Muscle layer of duodenum (tissue), 2 donors: Measurements from ENCODE around the gene VDAC1.
"Not testable (repeated sequence)": the region's sequence is repeated elsewhere in the genome, so short reads cannot be mapped to it uniquely, and the experiment has no call there.

Experiments
- H3K27ac ChIP-seq: one replicate; pipeline ENCODE4 v1.7.0; 2013; ENCODE audit warnings: mild to moderate bottlenecking, low read length
- H3K27me3 ChIP-seq: one replicate; pipeline ENCODE4 v1.7.0; 2013; ENCODE audit warnings: low read depth, mild to moderate bottlenecking, control low read depth, low read length
- H3K36me3 ChIP-seq, 2 donors: one replicate each; pipeline ENCODE4 v1.7.0; 2013; ENCODE audit warnings: low read length in 2 of 2, control low read depth in 1 of 2, mild to moderate bottlenecking in 1 of 2; ENCODE audit not compliant: insufficient read depth in 2 of 2, control insufficient read depth in 1 of 2
- H3K4me1 ChIP-seq, 2 donors: one replicate each; pipeline ENCODE4 v1.7.0; 2013; ENCODE audit warnings: low read length in 2 of 2, mild to moderate bottlenecking in 2 of 2, control low read depth in 1 of 2, moderate library complexity in 1 of 2; ENCODE audit not compliant: insufficient read depth in 2 of 2, control insufficient read depth in 1 of 2
- H3K4me3 ChIP-seq, 2 donors: one replicate each; pipeline ENCODE4 v1.7.0; 2013; ENCODE audit warnings: low read length in 2 of 2, low read depth in 1 of 2, mild to moderate bottlenecking in 1 of 2
- H3K9me3 ChIP-seq, 2 donors: one replicate each; pipeline ENCODE4 v1.7.0; 2013; ENCODE audit warnings: low read length in 2 of 2, control low read depth in 1 of 2, mild to moderate bottlenecking in 1 of 2; ENCODE audit not compliant: control insufficient read depth in 1 of 2
- donor health status: healthy.

Gene VDAC1

DNA sequence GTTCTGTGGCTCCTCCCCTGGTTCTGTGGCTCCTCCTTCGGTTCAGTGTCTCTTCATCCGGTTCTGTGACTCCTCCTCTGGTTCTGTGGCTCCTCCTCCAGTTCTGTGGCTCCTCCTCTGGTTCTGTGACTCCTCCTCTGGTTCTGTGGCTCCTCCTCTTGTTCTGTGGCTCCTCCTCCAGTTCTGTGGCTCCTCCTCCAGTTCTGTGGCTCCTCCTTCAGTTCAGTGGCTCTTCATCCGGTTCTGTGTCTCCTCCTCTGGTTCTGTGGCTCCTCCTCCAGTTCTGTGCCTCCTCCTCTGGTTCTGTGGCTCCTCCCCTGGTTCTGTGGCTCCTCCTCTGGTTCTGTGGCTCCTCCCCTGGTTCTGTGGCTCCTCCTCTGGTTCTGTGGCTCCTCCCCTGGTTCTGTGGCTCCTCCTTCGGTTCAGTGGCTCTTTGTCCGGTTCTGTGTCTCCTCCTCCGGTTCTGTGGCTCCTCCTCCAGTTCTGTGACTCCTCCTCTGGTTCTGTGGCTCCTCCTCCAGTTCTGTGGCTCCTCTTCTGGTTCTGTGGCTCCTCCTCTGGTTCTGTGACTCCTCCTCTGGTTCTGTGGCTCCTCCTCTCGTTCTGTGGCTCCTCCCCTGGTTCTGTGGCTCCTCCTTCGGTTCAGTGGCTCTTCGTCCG, 68.7 kb downstream of the VDAC1 start:
- not testable (repeated sequence) for H3K9me3 ChIP-seq, H3K4me1 ChIP-seq, H3K27me3 ChIP-seq, H3K36me3 ChIP-seq, H3K4me3 ChIP-seq, H3K27ac ChIP-seq

GRCh38 chr5:133935667-133935940, 69.2 kb downstream of the VDAC1 start:
- Histone ChIP-seq H3K27ac (no peak overlapping the region), H3K4me3 (no peak overlapping the region), H3K27me3 (no peaks in the 10 kb centered on the region), H3K36me3 (no peaks in the 10 kb centered on the region), H3K4me1 (peaks cover 0 to 9% of the 10 kb centered on the region in 2 donors), H3K9me3 (no peaks in the 10 kb centered on the region)

- H3K4me3 ChIP-seq = no peak overlapping the region
- H3K36me3 ChIP-seq = no peaks in the 10 kb centered on the region
- no peaks in the 10 kb centered on the region for H3K9me3 ChIP-seq
- H3K27ac ChIP-seq = no peak overlapping the region
- H3K27me3 ChIP-seq = no peaks in the 10 kb centered on the region
- peaks cover 0 to 9% of the 10 kb centered on the region in 2 donors for H3K4me1 ChIP-seq
These were observed 69.7 kb downstream of the VDAC1 start for GRCh38 chr5:133934822-133935666.

GRCh38 chr5:133934311-133934710, 70.5 kb downstream of the VDAC1 start:
- Histone ChIP-seq H3K36me3 (no peaks in the 10 kb centered on the region), H3K9me3 (no peaks in the 10 kb centered on the region), H3K4me3 (no peak overlapping the region), H3K4me1 (peaks cover 0 to 9% of the 10 kb centered on the region in 2 donors), H3K27me3 (no peaks in the 10 kb centered on the region), H3K27ac (no peak overlapping the region)

GRCh38 chr5:133933670-133934295, 71.0 kb downstream of the VDAC1 start:
- H3K9me3 ChIP-seq = no peaks in the 10 kb centered on the region
- no peaks in the 10 kb centered on the region for H3K27me3 ChIP-seq
- peaks cover 0 to 9% of the 10 kb centered on the region in 2 donors for H3K4me1 ChIP-seq
- H3K27ac ChIP-seq = no peak overlapping the region
- H3K36me3 ChIP-seq = no peaks in the 10 kb centered on the region
- H3K4me3 ChIP-seq = no peak overlapping the region

- no peaks in the 10 kb centered on the region for H3K36me3 ChIP-seq
- no peak overlapping the region for H3K27ac ChIP-seq
- no peaks in the 10 kb centered on the region for H3K9me3 ChIP-seq
- H3K4me1 ChIP-seq = peaks cover 0 to 9% of the 10 kb centered on the region in 2 donors
- no peaks in the 10 kb centered on the region for H3K27me3 ChIP-seq
- H3K4me3 ChIP-seq = no peak overlapping the region
These were observed 71.6 kb downstream of the VDAC1 start for GRCh38 chr5:133933169-133933509.

DNA sequence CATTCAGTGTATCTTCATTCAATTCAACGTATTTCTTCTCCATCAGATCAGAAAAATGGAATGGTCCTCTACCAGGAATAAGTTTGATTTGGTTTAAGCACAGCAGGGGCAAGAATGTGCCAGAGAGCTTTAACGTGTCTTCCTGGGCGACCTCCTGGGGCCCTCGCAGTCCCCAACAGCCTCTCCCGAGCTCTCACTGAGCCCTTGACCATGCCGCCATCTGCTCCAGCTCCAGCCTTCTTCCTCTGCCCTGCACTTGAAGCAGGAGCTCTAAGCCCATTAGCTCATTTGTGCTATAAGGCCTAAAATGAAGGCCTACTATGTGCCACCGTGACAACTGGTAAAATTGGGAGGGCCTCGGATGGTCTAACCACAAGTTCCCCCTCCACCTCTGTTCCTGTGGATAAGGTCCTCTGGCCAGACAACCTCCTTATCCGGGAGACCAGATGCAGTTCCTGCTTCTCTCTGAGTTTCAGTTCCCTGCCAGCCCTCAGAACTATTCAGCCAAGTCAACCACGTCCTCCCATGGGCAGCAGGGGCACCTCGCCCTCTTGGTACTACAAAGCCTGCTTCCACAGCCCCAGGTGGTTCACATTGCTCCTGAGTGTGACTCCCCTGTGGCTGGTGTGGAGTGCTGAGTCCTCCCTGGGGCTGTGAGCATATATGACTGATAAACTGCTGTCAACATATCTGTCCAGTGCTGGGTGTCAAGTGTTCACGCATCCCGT, 72.2 kb downstream of the VDAC1 start:
- no peaks in the 10 kb centered on the region for H3K36me3 ChIP-seq
- no peak overlapping the region for H3K4me3 ChIP-seq
- H3K9me3 ChIP-seq = no peaks in the 10 kb centered on the region
- H3K27ac ChIP-seq = no peak overlapping the region
- H3K27me3 ChIP-seq = no peaks in the 10 kb centered on the region
- H3K4me1 ChIP-seq = peaks cover 0 to 9% of the 10 kb centered on the region in 2 donors

DNA sequence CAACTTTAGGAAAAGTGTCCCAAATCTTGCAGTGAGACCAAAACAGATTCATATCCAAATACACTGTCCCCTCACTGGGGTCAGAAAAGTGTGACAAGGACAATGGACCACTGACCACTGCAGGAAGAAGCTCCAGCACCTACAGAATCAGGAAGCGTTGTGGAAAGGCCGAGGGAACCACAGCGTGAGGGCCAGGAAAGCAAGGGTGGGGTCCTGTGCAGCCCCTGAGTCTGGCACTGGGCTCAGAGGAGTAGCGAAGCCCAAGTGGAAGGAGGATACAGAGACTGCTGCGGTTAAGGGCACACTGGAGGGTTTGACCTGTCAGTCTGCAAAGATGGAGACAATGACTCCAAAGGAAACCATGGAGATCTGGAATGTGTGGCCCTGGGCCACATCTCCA, 73.2 kb downstream of the VDAC1 start:
- no peaks in the 10 kb centered on the region for H3K9me3 ChIP-seq
- H3K4me1 ChIP-seq = peaks cover 0 to 9% of the 10 kb centered on the region in 2 donors
- no peaks in the 10 kb centered on the region for H3K36me3 ChIP-seq
- no peak overlapping the region for H3K27ac ChIP-seq
- no peak overlapping the region for H3K4me3 ChIP-seq
- no peaks in the 10 kb centered on the region for H3K27me3 ChIP-seq

GRCh38 chr5:133930813-133931090, 74.0 kb downstream of the VDAC1 start:
- H3K36me3 ChIP-seq = no peaks in the 10 kb centered on the region
- H3K9me3 ChIP-seq = no peaks in the 10 kb centered on the region
- H3K27ac ChIP-seq = no peak overlapping the region
- no peaks in the 10 kb centered on the region for H3K27me3 ChIP-seq
- peak overlapping the region in 1 of 2 donors; percentile 13 for H3K4me3 ChIP-seq
- H3K4me1 ChIP-seq = peaks cover 0 to 9% of the 10 kb centered on the region in 2 donors

- peak overlapping the region in 1 of 2 donors; percentile 13 for H3K4me3 ChIP-seq
These were observed 74.5 kb downstream of the VDAC1 start for GRCh38 chr5:133930061-133930812.

More at GRCh38 chr5:133930061-133930812, 74.5 kb downstream of the VDAC1 start:
- Histone ChIP-seq H3K9me3 (no peaks in the 10 kb centered on the region), H3K27ac (no peak overlapping the region), H3K27me3 (no peaks in the 10 kb centered on the region), H3K36me3 (no peaks in the 10 kb centered on the region), H3K4me1 (peaks cover 0 to 9% of the 10 kb centered on the region in 2 donors)
